ENCODE data around the gene CDH6. TPM values are rescaled to one million over a fixed set of nuclear protein-coding genes. Genes with fewer than 3 reads are reported as not detected.

Gene CDH6
- total and polyA plus RNA-seq, 9 donors = 0.68 to 19.2 (median 2.5) TPM

DNA sequence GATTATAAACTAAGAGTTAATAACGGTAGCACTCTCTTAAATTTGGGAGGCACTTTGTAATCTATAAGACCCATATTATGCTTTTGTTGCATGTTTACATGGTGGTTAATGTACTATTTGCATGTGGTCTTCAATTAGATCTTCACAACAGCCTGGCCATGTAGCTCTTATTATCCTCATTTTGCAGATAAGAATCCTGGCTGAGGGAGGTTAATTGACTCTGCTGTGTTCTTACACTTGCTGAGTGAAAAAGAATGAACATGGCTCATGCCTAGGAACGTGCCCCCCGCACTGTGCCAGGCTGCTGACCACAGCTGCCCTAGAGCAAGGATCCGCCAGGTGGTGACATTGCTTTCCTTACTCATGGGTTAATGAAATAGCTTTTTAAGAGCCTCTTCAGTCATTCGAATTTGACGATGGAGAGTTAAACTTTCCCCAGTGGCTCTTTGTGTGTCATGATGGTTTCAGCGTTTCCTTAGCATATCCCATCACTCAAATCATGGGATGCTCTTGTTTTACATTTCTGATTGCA is 97.9 kb downstream of the CDH6 start:
- no peaks in the 10 kb centered on the region for H3K27me3 ChIP-seq
- TF ChIP-seq EP300 (IDR thresholded peaks at IDR 0.05) = no peak
- no peak for TF ChIP-seq POLR2A (IDR thresholded peaks at IDR 0.05)
- TF ChIP-seq CTCF (IDR thresholded peaks at IDR 0.05) = no peak
- intact Hi-C loops (cut with DNase I) = no loop called here
- no peaks in the 10 kb centered on the region for H3K36me3 ChIP-seq
- WGBS, 3 donors = 10 to 31% (median 28%) methylated on average over 7 of the region's 7 CpGs
- no peak overlapping the region for H3K4me3 ChIP-seq
- no peaks in the 10 kb centered on the region for H3K4me1 ChIP-seq (ENCODE audit: insufficient read depth)
- no peak for DNase-seq
- H3K9me3 ChIP-seq = no peaks in the 10 kb centered on the region
- no peak overlapping the region for H3K27ac ChIP-seq

- H3K36me3 ChIP-seq = no peaks in the 10 kb centered on the region
- no peaks in the 10 kb centered on the region for H3K9me3 ChIP-seq
- H3K27ac ChIP-seq = no peak overlapping the region
- no peak overlapping the region for H3K4me3 ChIP-seq
- no peak for TF ChIP-seq EP300 (IDR thresholded peaks at IDR 0.05)
- TF ChIP-seq CTCF (IDR thresholded peaks at IDR 0.05) = no peak
- no peak for TF ChIP-seq POLR2A (IDR thresholded peaks at IDR 0.05)
- no peaks in the 10 kb centered on the region for H3K27me3 ChIP-seq
- no peaks in the 10 kb centered on the region for H3K4me1 ChIP-seq (ENCODE audit: insufficient read depth)
- intact Hi-C loops (cut with DNase I) = loop anchor here in 1 of 4 donors (1.0 kb wide), 1 partner anchor 25 kb away; no protein-coding TSS in a partner anchor
- WGBS, 3 donors = 76 to 85% (median 78%) methylated on average over 1 of the region's 1 CpG
- DNase-seq = no peak
Observed at GRCh38 chr5:31300501-31300900, 107.0 kb downstream of the CDH6 start.

- no peak overlapping the region for H3K4me3 ChIP-seq
- WGBS, 3 donors = 75 to 90% (median 83%) methylated on average over 5 of the region's 5 CpGs
- no peaks in the 10 kb centered on the region for H3K9me3 ChIP-seq
- H3K27ac ChIP-seq = no peak overlapping the region
- DNase-seq = no peak
- H3K36me3 ChIP-seq = no peaks in the 10 kb centered on the region
- no peak for TF ChIP-seq POLR2A (IDR thresholded peaks at IDR 0.05)
- TF ChIP-seq CTCF (IDR thresholded peaks at IDR 0.05) = no peak
- TF ChIP-seq EP300 (IDR thresholded peaks at IDR 0.05) = no peak
- H3K27me3 ChIP-seq = no peaks in the 10 kb centered on the region
- H3K4me1 ChIP-seq (ENCODE audit: insufficient read depth) = no peaks in the 10 kb centered on the region
- intact Hi-C loops (cut with DNase I) = no loop called here
Observed at GRCh38 chr5:31301833-31302232, 108.3 kb downstream of the CDH6 start.

GRCh38 chr5:31303688-31304087 is 110.2 kb downstream of the CDH6 start:
- Histone ChIP-seq H3K27ac (no peak overlapping the region), H3K9me3 (no peaks in the 10 kb centered on the region), H3K4me3 (no peak overlapping the region), H3K27me3 (no peaks in the 10 kb centered on the region), H3K4me1 (ENCODE audit: insufficient read depth) (no peaks in the 10 kb centered on the region), H3K36me3 (no peaks in the 10 kb centered on the region)
- DNase-seq = no peak
- TF ChIP-seq POLR2A (IDR thresholded peaks at IDR 0.05) (no peak), CTCF (IDR thresholded peaks at IDR 0.05) (no peak), EP300 (IDR thresholded peaks at IDR 0.05) (no peak)
- WGBS, 3 donors = 71 to 72% (median 71%) methylated on average over 5 of the region's 5 CpGs
- intact Hi-C loops (cut with DNase I) = no loop called here
